ENCODE measurements around the gene KCNK5.

KCNK5 gene

GRCh38 chr6:39228992-39229767 is at the start of gene KCNK5:
KCNK5 (minus strand) TSS chr6:39229475; CDS start chr6:39229111, 364 bp downstream.
- H3K36me3 ChIP-seq (ENCODE audit: insufficient read depth, low read length) = no peaks in the 10 kb centered on the region
- no peak within 1 kb of the TSS for H3K27ac ChIP-seq (ENCODE audit: low read depth, low read length)
- H3K9me3 ChIP-seq (ENCODE audit: low read length) = no peaks in the 10 kb centered on the region
- H3K27me3 ChIP-seq (ENCODE audit: control insufficient read depth in 1 of 2, insufficient read depth in 2 of 2, low read length in 2 of 2) = peaks cover 3 to 27% of the 10 kb centered on the region in 2 donors
- no peaks in the 10 kb centered on the region for H3K4me1 ChIP-seq (ENCODE audit: insufficient read depth, low read length)
- no peak within 1 kb of the TSS for H3K9ac ChIP-seq (ENCODE audit: low read length)
- peak within 1 kb of the TSS; percentile 43 to 45 for H3K4me3 ChIP-seq (ENCODE audit: low read depth in 1 of 2, low read length in 2 of 2)

- H3K9ac ChIP-seq (ENCODE audit: low read length) = no peak overlapping the region
- no peaks in the 10 kb centered on the region for H3K9me3 ChIP-seq (ENCODE audit: low read length)
- H3K27me3 ChIP-seq (ENCODE audit: control insufficient read depth in 1 of 2, insufficient read depth in 2 of 2, low read length in 2 of 2) = no peaks in the 10 kb centered on the region
- H3K4me3 ChIP-seq (ENCODE audit: low read depth in 1 of 2, low read length in 2 of 2) = no peak overlapping the region
- no peaks in the 10 kb centered on the region for H3K36me3 ChIP-seq (ENCODE audit: insufficient read depth, low read length)
- no peaks in the 10 kb centered on the region for H3K4me1 ChIP-seq (ENCODE audit: insufficient read depth, low read length)
- no peak overlapping the region for H3K27ac ChIP-seq (ENCODE audit: low read depth, low read length)
These were observed 47.2 kb upstream of the KCNK5 start for GRCh38 chr6:39276379-39276995.

- H3K36me3 ChIP-seq (ENCODE audit: insufficient read depth, low read length) = no peaks in the 10 kb centered on the region
- H3K9ac ChIP-seq (ENCODE audit: low read length) = no peak overlapping the region
- no peak overlapping the region for H3K27ac ChIP-seq (ENCODE audit: low read depth, low read length)
- no peak overlapping the region for H3K4me3 ChIP-seq (ENCODE audit: low read depth in 1 of 2, low read length in 2 of 2)
- H3K27me3 ChIP-seq (ENCODE audit: control insufficient read depth in 1 of 2, insufficient read depth in 2 of 2, low read length in 2 of 2) = no peaks in the 10 kb centered on the region
- H3K4me1 ChIP-seq (ENCODE audit: insufficient read depth, low read length) = no peaks in the 10 kb centered on the region
- H3K9me3 ChIP-seq (ENCODE audit: low read length) = no peaks in the 10 kb centered on the region
These were observed 45.6 kb upstream of the KCNK5 start for GRCh38 chr6:39274903-39275302.

GRCh38 chr6:39274471-39274870 is 45.2 kb upstream of the KCNK5 start:
- Histone ChIP-seq H3K9me3 (ENCODE audit: low read length) (no peaks in the 10 kb centered on the region), H3K9ac (ENCODE audit: low read length) (no peak overlapping the region), H3K4me1 (ENCODE audit: insufficient read depth, low read length) (no peaks in the 10 kb centered on the region), H3K4me3 (ENCODE audit: low read depth in 1 of 2, low read length in 2 of 2) (no peak overlapping the region), H3K36me3 (ENCODE audit: insufficient read depth, low read length) (no peaks in the 10 kb centered on the region), H3K27me3 (ENCODE audit: control insufficient read depth in 1 of 2, insufficient read depth in 2 of 2, low read length in 2 of 2) (no peaks in the 10 kb centered on the region), H3K27ac (ENCODE audit: low read depth, low read length) (no peak overlapping the region)

- Histone ChIP-seq H3K9ac (ENCODE audit: low read length) (no peak overlapping the region), H3K4me3 (ENCODE audit: low read depth in 1 of 2, low read length in 2 of 2) (no peak overlapping the region), H3K27me3 (ENCODE audit: control insufficient read depth in 1 of 2, insufficient read depth in 2 of 2, low read length in 2 of 2) (no peaks in the 10 kb centered on the region), H3K9me3 (ENCODE audit: low read length) (no peaks in the 10 kb centered on the region), H3K4me1 (ENCODE audit: insufficient read depth, low read length) (no peaks in the 10 kb centered on the region), H3K36me3 (ENCODE audit: insufficient read depth, low read length) (no peaks in the 10 kb centered on the region), H3K27ac (ENCODE audit: low read depth, low read length) (no peak overlapping the region)
These were observed 44.1 kb upstream of the KCNK5 start for GRCh38 chr6:39273406-39273821.

GRCh38 chr6:39269961-39270360 is 40.7 kb upstream of the KCNK5 start:
- no peaks in the 10 kb centered on the region for H3K36me3 ChIP-seq (ENCODE audit: insufficient read depth, low read length)
- H3K9ac ChIP-seq (ENCODE audit: low read length) = no peak overlapping the region
- no peak overlapping the region for H3K4me3 ChIP-seq (ENCODE audit: low read depth in 1 of 2, low read length in 2 of 2)
- H3K4me1 ChIP-seq (ENCODE audit: insufficient read depth, low read length) = no peaks in the 10 kb centered on the region
- H3K27me3 ChIP-seq (ENCODE audit: control insufficient read depth in 1 of 2, insufficient read depth in 2 of 2, low read length in 2 of 2) = no peaks in the 10 kb centered on the region
- no peak overlapping the region for H3K27ac ChIP-seq (ENCODE audit: low read depth, low read length)
- no peaks in the 10 kb centered on the region for H3K9me3 ChIP-seq (ENCODE audit: low read length)

GRCh38 chr6:39268721-39269120 is 39.4 kb upstream of the KCNK5 start:
- Histone ChIP-seq H3K9me3 (ENCODE audit: low read length) (no peaks in the 10 kb centered on the region), H3K27ac (ENCODE audit: low read depth, low read length) (no peak overlapping the region), H3K36me3 (ENCODE audit: insufficient read depth, low read length) (no peaks in the 10 kb centered on the region), H3K27me3 (ENCODE audit: control insufficient read depth in 1 of 2, insufficient read depth in 2 of 2, low read length in 2 of 2) (no peaks in the 10 kb centered on the region), H3K4me1 (ENCODE audit: insufficient read depth, low read length) (no peaks in the 10 kb centered on the region), H3K4me3 (ENCODE audit: low read depth in 1 of 2, low read length in 2 of 2) (no peak overlapping the region), H3K9ac (ENCODE audit: low read length) (no peak overlapping the region)

- Histone ChIP-seq H3K36me3 (ENCODE audit: insufficient read depth, low read length) (no peaks in the 10 kb centered on the region), H3K9me3 (ENCODE audit: low read length) (no peaks in the 10 kb centered on the region), H3K27ac (ENCODE audit: low read depth, low read length) (no peak overlapping the region), H3K4me3 (ENCODE audit: low read depth in 1 of 2, low read length in 2 of 2) (no peak overlapping the region), H3K4me1 (ENCODE audit: insufficient read depth, low read length) (no peaks in the 10 kb centered on the region), H3K9ac (ENCODE audit: low read length) (no peak overlapping the region), H3K27me3 (ENCODE audit: control insufficient read depth in 1 of 2, insufficient read depth in 2 of 2, low read length in 2 of 2) (no peaks in the 10 kb centered on the region)
These were observed 38.9 kb upstream of the KCNK5 start for GRCh38 chr6:39268171-39268570.

GRCh38 chr6:39266782-39267355 is 37.6 kb upstream of the KCNK5 start:
- H3K36me3 ChIP-seq (ENCODE audit: insufficient read depth, low read length) = no peaks in the 10 kb centered on the region
- no peak overlapping the region for H3K4me3 ChIP-seq (ENCODE audit: low read depth in 1 of 2, low read length in 2 of 2)
- H3K27ac ChIP-seq (ENCODE audit: low read depth, low read length) = no peak overlapping the region
- H3K4me1 ChIP-seq (ENCODE audit: insufficient read depth, low read length) = no peaks in the 10 kb centered on the region
- H3K9me3 ChIP-seq (ENCODE audit: low read length) = no peaks in the 10 kb centered on the region
- no peak overlapping the region for H3K9ac ChIP-seq (ENCODE audit: low read length)
- no peaks in the 10 kb centered on the region for H3K27me3 ChIP-seq (ENCODE audit: control insufficient read depth in 1 of 2, insufficient read depth in 2 of 2, low read length in 2 of 2)

GRCh38 chr6:39266375-39266774 is 37.1 kb upstream of the KCNK5 start:
- Histone ChIP-seq H3K4me1 (ENCODE audit: insufficient read depth, low read length) (no peaks in the 10 kb centered on the region), H3K4me3 (ENCODE audit: low read depth in 1 of 2, low read length in 2 of 2) (no peak overlapping the region), H3K9ac (ENCODE audit: low read length) (no peak overlapping the region), H3K9me3 (ENCODE audit: low read length) (no peaks in the 10 kb centered on the region), H3K36me3 (ENCODE audit: insufficient read depth, low read length) (no peaks in the 10 kb centered on the region), H3K27ac (ENCODE audit: low read depth, low read length) (no peak overlapping the region), H3K27me3 (ENCODE audit: control insufficient read depth in 1 of 2, insufficient read depth in 2 of 2, low read length in 2 of 2) (no peaks in the 10 kb centered on the region)

GRCh38 chr6:39263303-39264037 is 34.2 kb upstream of the KCNK5 start:
- Histone ChIP-seq H3K9me3 (ENCODE audit: low read length) (no peaks in the 10 kb centered on the region), H3K9ac (ENCODE audit: low read length) (no peak overlapping the region), H3K36me3 (ENCODE audit: insufficient read depth, low read length) (no peaks in the 10 kb centered on the region), H3K4me1 (ENCODE audit: insufficient read depth, low read length) (no peaks in the 10 kb centered on the region), H3K27me3 (ENCODE audit: control insufficient read depth in 1 of 2, insufficient read depth in 2 of 2, low read length in 2 of 2) (no peaks in the 10 kb centered on the region), H3K27ac (ENCODE audit: low read depth, low read length) (no peak overlapping the region), H3K4me3 (ENCODE audit: low read depth in 1 of 2, low read length in 2 of 2) (no peak overlapping the region)
